ENCODE measurements around the gene BSN.

- TF ChIP-seq CTCF (IDR thresholded peaks at IDR 0.05) (no peak), POLR2A (IDR thresholded peaks at IDR 0.05) (no peak)
Measured at GRCh38 chr3:49664300-49664699, 110.0 kb downstream of the BSN start.
